ENCODE data around the gene MMP25.

MMP25 gene

GRCh38 chr16:3045758-3046640, at the start of gene MMP25:
Gene MMP25, plus strand, starts transcription at chr16:3046561. Its CDS starts 357 bp downstream, at chr16:3046918.
- DNase-seq (ENCODE audit: low read depth in 3 of 3, low spot score in 1 of 3): no peak

- DNase-seq (ENCODE audit: low read depth in 3 of 3, low spot score in 1 of 3): no peak
Observed at GRCh38 chr16:2999929-3000328, 46.4 kb upstream of the MMP25 start.

GRCh38 chr16:3000540-3000939, 45.8 kb upstream of the MMP25 start:
- DNase-seq (ENCODE audit: low read depth in 3 of 3, low spot score in 1 of 3): no peak

GRCh38 chr16:3001316-3001715, 45.0 kb upstream of the MMP25 start:
- no peak for DNase-seq (ENCODE audit: low read depth in 3 of 3, low spot score in 1 of 3)

GRCh38 chr16:3003582-3004270, 42.6 kb upstream of the MMP25 start:
- DNase-seq (ENCODE audit: low read depth in 3 of 3, low spot score in 1 of 3): peak; percentile 88 to 96 (median 94)

GRCh38 chr16:3004319-3004718, 42.0 kb upstream of the MMP25 start:
- no peak for DNase-seq (ENCODE audit: low read depth in 3 of 3, low spot score in 1 of 3)

- DNase-seq (ENCODE audit: low read depth in 3 of 3, low spot score in 1 of 3): no peak
Observed at GRCh38 chr16:3004781-3005284, 41.5 kb upstream of the MMP25 start.

GRCh38 chr16:3007059-3007956, 39.1 kb upstream of the MMP25 start:
- no peak for DNase-seq (ENCODE audit: low read depth in 3 of 3, low spot score in 1 of 3)

GRCh38 chr16:3007957-3008689, 38.2 kb upstream of the MMP25 start:
- no peak for DNase-seq (ENCODE audit: low read depth in 3 of 3, low spot score in 1 of 3)

- DNase-seq (ENCODE audit: low read depth in 3 of 3, low spot score in 1 of 3): no peak
Observed at GRCh38 chr16:3008690-3009037, 37.7 kb upstream of the MMP25 start.

GRCh38 chr16:3009568-3010390, 36.6 kb upstream of the MMP25 start:
- DNase-seq (ENCODE audit: low read depth in 3 of 3, low spot score in 1 of 3): no peak

GRCh38 chr16:3010510-3010909, 35.9 kb upstream of the MMP25 start:
- DNase-seq (ENCODE audit: low read depth in 3 of 3, low spot score in 1 of 3): no peak

GRCh38 chr16:3012246-3012645, 34.1 kb upstream of the MMP25 start:
- DNase-seq (ENCODE audit: low read depth in 3 of 3, low spot score in 1 of 3): no peak

- no peak for DNase-seq (ENCODE audit: low read depth in 3 of 3, low spot score in 1 of 3)
Observed at GRCh38 chr16:3012828-3013420, 33.4 kb upstream of the MMP25 start, which contains the start of gene CLDN9. Gene CLDN9, plus strand, starts transcription at chr16:3012923. Its CDS starts 440 bp downstream, at chr16:3013363.

- no peak for DNase-seq (ENCODE audit: low read depth in 3 of 3, low spot score in 1 of 3)
Observed at GRCh38 chr16:3013491-3013951, 32.8 kb upstream of the MMP25 start.

GRCh38 chr16:3013998-3014690, 32.2 kb upstream of the MMP25 start:
- DNase-seq (ENCODE audit: low read depth in 3 of 3, low spot score in 1 of 3): no peak

- no peak for DNase-seq (ENCODE audit: low read depth in 3 of 3, low spot score in 1 of 3)
Observed at GRCh38 chr16:3014971-3015370, 31.4 kb upstream of the MMP25 start.

- no peak for DNase-seq (ENCODE audit: low read depth in 3 of 3, low spot score in 1 of 3)
Observed at GRCh38 chr16:3015865-3016521, 30.4 kb upstream of the MMP25 start.
